Myometrial cell (primary cell): ENCODE measurements around the gene ACP2. TPM values are rescaled to one million over a fixed set of nuclear protein-coding genes. Genes with fewer than 3 reads are reported as not detected.

Experiments
- total RNA-seq: library from RNA; depleted of rRNA; stranded (reverse); fragments of >200 nt; gene quantifications from 2 replicates; pipeline ENCODE4 v1.2.3, GENCODE V29; 2015

The ACP2 gene, protein sequence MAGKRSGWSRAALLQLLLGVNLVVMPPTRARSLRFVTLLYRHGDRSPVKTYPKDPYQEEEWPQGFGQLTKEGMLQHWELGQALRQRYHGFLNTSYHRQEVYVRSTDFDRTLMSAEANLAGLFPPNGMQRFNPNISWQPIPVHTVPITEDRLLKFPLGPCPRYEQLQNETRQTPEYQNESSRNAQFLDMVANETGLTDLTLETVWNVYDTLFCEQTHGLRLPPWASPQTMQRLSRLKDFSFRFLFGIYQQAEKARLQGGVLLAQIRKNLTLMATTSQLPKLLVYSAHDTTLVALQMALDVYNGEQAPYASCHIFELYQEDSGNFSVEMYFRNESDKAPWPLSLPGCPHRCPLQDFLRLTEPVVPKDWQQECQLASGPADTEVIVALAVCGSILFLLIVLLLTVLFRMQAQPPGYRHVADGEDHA
- total RNA-seq = 38.3 and 42.2 TPM in 2 replicates

GRCh38 chr11:47248664-47249377 is at the start of gene ACP2:
Gene ACP2, minus strand, starts transcription at chr11:47248814. Its CDS starts 25 bp downstream, at chr11:47248789.

GRCh38 chr11:47269829-47270305 is 21.3 kb upstream of the ACP2 start, which contains the start of gene MADD:
Gene MADD, plus strand, starts transcription at chr11:47270133.

DNA sequence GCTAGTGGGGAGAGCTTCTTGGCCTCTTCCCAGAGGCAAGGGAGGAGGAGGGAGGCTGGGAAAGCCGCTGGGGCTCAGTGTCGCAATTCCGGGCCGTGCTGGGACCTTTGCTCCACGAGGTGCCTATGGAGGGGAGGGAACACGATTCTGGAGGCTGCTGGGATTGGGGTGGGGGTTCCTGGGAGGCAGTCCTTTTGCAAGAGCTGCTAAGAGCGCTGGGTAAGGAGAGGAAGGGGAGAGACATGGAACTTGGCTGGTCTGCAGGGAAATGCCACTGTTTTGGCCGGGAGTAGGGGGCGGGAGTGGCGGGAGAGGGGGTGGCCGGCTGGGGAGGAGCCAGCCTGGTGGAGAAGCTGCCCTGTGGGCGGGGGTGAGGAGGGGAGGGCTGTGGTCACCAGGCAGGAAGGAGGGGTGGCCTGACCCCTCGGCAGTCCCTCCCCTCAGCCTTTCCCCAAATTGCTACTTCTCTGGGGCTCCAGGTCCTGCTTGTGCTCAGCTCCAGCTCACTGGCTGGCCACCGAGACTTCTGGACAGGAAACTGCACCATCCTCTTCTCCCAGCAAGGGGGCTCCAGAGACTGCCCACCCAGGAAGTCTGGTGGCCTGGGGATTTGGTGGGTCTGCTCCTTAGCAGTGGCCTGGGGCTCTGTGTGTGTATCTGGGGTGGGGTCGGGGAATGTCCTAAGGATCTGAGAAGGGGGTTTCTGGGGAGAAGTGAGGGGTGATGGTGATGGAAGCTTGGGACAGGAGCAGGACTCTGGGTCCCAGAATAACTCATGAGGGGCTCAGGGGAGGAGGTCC is 9.1 kb upstream of the ACP2 start, which contains the start of gene NR1H3:
Gene NR1H3, plus strand, starts transcription at position 480 of the 800 bp plus-strand sequence. CDS start 1,221 bp downstream, outside the sequence.

Other genes starting within 250 kb of the ACP2 start
- 134 and 172 TPM in 2 replicates for gene ARFGAP2, start 71.9 kb downstream of the ACP2 start, total RNA-seq
- gene PACSIN3, start 62.4 kb downstream of the ACP2 start, total RNA-seq = 32.8 and 33.7 TPM in 2 replicates
- 57.1 and 62.3 TPM in 2 replicates for gene DDB2, start 33.8 kb downstream of the ACP2 start, total RNA-seq
- gene NR1H3, start 9.2 kb upstream of the ACP2 start, total RNA-seq = 41.8 and 47.0 TPM in 2 replicates
- gene MADD, start 21.3 kb upstream of the ACP2 start, total RNA-seq = 22.5 and 26.8 TPM in 2 replicates
- gene MYBPC3, start 103.9 kb upstream of the ACP2 start, total RNA-seq = not detected in 2 replicates
- not detected in 2 replicates for gene SPI1, start 129.7 kb upstream of the ACP2 start, total RNA-seq
- 157 and 162 TPM in 2 replicates for gene SLC39A13, start 159.8 kb upstream of the ACP2 start, total RNA-seq
- 258 and 272 TPM in 2 replicates for gene PSMC3, start 177.6 kb upstream of the ACP2 start, total RNA-seq
- 0.18 TPM in 1 of 2 replicates, not detected in the other for gene RAPSN, start 200.3 kb upstream of the ACP2 start, total RNA-seq